H7 (cell line): ENCODE data around the gene CCDC88C. TPM values are rescaled to one million over a fixed set of nuclear protein-coding genes. Genes with fewer than 3 reads are reported as not detected.

Experiments
- DNase-seq: peaks from one replicate; pipeline ENCODE4 v3.0.0; 2012
- H3K27me3 ChIP-seq: 2 replicates; pipeline ENCODE4 v1.6.0; 2011; ENCODE audit warnings: mild to moderate bottlenecking, low read length; ENCODE audit not compliant: control insufficient read depth, insufficient read depth
- H3K36me3 ChIP-seq: replicated peaks from 2 replicates; pipeline ENCODE4 v1.5.1; 2011; ENCODE audit warnings: low read length; ENCODE audit not compliant: control insufficient read depth, insufficient read depth
- H3K4me3 ChIP-seq: 2 replicates; pipeline ENCODE4 v1.5.1; 2011; ENCODE audit warnings: low read depth, mild to moderate bottlenecking, control low read depth, low read length, moderate library complexity; ENCODE audit not compliant: insufficient read depth
- total RNA-seq: library from RNA; depleted of rRNA; stranded (reverse); fragments of >200 nt; shearing (Covaris generic); gene quantifications from 2 replicates; pipeline ENCODE4 v1.2.3, GENCODE V29; 2014

Gene CCDC88C
- total RNA-seq, 1 experiment from 2014 or later: 25.2 TPM

GRCh38 chr14:91333650-91334039, 84.0 kb downstream of the CCDC88C start:
- no peak overlapping the region for H3K4me3 ChIP-seq
- H3K36me3 ChIP-seq: peaks cover 6% of the 10 kb centered on the region
- DNase-seq: no peak
- H3K27me3 ChIP-seq: no peaks in the 10 kb centered on the region

DNA sequence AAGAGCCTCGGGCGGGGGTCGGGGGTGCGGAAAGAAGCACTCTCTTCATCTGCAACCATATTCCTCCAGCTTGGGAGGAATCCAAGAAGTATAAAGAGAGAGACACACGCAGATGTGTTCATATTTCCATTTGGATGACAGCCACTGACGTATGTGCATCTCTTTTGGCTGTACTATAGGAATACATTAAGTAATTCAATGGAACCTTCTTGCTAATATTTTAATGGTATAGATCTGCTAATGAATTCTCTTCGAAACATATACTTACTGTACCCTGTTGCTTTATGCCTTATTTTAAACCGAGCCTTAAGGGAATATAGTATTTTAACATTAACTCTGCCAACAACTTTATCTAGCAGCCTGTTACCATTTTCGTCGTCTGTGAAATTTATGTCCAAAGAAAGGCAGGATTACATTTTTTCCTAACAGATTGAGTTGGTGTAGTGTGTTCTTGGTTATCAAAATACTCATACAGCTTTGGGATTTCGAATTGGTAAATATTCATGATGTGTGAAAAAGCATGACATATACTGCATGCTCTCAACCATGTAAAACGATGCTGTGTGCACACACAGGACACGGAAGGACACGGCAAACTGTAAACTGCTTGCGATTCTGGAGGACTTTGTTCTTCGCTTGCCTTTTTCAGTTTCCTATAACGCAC, 84.5 kb downstream of the CCDC88C start:
- Histone ChIP-seq H3K36me3 (peaks cover 4% of the 10 kb centered on the region), H3K4me3 (no peak overlapping the region), H3K27me3 (no peaks in the 10 kb centered on the region)
- DNase-seq: no peak

DNA sequence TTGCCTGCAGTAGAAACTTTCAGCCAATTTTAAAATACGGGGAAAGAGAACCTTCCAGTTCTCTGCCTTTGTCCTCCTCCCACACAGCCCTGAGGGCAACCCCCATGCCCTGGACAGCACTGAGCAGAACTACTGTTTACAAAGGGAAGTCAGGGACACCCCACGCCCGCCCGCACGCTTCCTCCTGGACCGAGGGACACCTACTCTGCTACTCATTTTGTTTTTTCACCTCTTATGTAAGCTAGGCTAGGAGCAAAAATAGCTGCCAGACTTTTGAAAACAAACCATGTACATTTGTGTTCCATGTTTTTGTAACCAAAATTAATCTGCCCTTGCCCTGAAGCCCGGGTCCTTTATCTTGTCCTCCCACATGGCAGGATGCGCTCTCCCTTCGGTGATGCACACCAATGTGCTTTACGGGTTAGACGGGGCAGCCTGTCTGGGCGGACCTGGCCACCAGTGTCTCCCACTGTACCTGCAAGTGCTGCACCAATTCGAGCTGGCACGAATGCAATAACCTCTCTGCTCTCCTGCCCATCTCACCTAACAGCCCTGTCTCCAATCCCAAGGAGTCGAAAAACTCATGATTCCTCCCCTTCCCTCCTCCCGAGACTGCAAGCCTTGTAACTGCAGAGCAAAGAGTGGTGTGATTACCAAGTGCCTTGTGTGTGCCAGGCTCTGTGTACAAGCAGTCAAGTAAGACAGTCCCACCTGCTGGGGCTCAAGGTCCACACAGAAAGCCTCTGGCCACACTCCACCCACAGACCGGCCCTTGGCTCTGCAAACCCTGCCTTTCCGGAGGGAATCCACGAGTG, 85.2 kb downstream of the CCDC88C start:
- no peak for DNase-seq
- H3K27me3 ChIP-seq: no peaks in the 10 kb centered on the region
- peaks cover 4% of the 10 kb centered on the region for H3K36me3 ChIP-seq
- no peak overlapping the region for H3K4me3 ChIP-seq

- Histone ChIP-seq H3K36me3 (peaks cover 4% of the 10 kb centered on the region), H3K4me3 (no peak overlapping the region), H3K27me3 (no peaks in the 10 kb centered on the region)
- DNase-seq: no peak
Measured at GRCh38 chr14:91331721-91332120, 85.9 kb downstream of the CCDC88C start.

- H3K36me3 ChIP-seq: peaks cover 2% of the 10 kb centered on the region; the same call in 1 of the 2 replicates
- H3K27me3 ChIP-seq: no peaks in the 10 kb centered on the region
- DNase-seq: no peak
- no peak overlapping the region for H3K4me3 ChIP-seq
Measured at GRCh38 chr14:91330856-91331255, 86.8 kb downstream of the CCDC88C start.

- H3K36me3 ChIP-seq: peaks cover 2% of the 10 kb centered on the region; the same call in 1 of the 2 replicates
- DNase-seq: no peak
- no peaks in the 10 kb centered on the region for H3K27me3 ChIP-seq
Measured at GRCh38 chr14:91330096-91330696, 87.4 kb downstream of the CCDC88C start.

GRCh38 chr14:91329486-91330014, 88.1 kb downstream of the CCDC88C start:
- Histone ChIP-seq H3K36me3 (no peaks in the 10 kb centered on the region; the same call in 1 of the 2 replicates), H3K4me3 (no peak overlapping the region), H3K27me3 (no peaks in the 10 kb centered on the region)
- DNase-seq: no peak

More at GRCh38 chr14:91330096-91330696, 87.4 kb downstream of the CCDC88C start:
- no peak overlapping the region for H3K4me3 ChIP-seq

DNA sequence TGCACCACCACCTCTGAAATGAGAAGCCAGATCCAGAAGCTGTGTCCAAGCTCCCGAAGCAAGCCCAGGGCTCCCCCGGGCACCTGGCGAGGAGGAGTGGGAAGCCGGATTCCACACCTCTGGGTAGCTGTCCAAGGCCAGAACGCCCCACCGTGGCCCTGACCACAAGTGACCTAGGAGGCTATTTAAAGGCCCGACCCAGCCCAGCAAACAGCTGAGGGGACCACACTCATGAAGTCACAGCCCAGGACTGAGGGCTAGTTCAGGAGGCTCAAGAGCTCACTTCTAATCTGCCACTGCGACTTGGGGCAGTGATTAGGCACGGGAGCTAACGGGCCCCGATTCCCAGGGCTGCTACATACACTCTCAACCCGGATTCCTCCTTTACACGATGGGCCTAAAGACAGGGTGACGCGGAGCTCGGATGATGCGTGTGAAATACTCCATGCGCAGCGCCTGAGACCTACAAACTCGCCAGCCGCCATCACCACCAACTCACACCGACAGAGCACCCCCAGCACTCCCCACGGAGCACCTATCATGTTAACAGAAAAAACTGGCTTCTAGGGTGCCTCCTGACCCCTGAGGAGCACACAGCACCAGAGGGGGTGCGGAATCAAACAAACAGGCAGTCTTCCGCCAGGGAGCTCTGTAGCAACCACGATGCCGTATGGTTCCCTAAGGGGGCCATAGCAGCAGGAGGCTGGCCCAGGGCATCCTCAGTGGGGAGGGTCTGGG, 89.1 kb downstream of the CCDC88C start:
- H3K4me3 ChIP-seq: no peak overlapping the region
- peaks cover 4% of the 10 kb centered on the region for H3K36me3 ChIP-seq
- no peaks in the 10 kb centered on the region for H3K27me3 ChIP-seq
- DNase-seq: no peak

DNA sequence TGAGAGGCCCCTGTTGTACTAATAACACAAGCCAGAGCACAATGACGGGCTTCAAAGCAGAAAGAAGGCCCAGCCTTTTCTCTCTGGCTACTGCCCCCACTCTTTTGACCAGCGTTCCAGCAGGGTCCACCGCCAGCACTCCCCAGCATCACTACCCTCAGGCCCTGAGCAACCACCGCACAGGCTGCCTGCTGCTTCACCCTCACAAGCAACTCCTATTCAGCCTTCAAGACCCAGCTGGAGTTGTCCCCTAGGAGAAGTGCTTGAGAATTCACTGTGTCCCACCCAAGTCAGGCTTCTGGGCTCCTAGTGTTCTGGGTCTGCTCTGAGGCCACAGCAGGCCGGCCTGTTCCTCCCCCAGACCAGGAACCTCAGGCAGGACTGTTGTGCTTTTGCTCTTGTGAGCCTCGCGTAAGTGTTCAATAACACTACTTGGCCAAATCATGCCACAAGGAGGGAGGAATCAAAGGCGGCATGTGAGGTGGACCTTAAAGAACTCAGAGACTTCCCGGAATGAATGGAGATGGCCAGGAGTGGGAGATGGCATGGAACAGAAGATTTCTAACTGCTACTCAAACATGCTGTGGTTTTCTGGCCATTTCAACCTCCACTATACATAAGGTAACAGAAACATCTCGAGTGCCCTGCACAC, 89.8 kb downstream of the CCDC88C start:
- DNase-seq: no peak
- Histone ChIP-seq H3K36me3 (peaks cover 4% of the 10 kb centered on the region), H3K27me3 (no peaks in the 10 kb centered on the region), H3K4me3 (no peak overlapping the region)

GRCh38 chr14:91327250-91327595, 90.4 kb downstream of the CCDC88C start:
- peaks cover 4% of the 10 kb centered on the region for H3K36me3 ChIP-seq
- no peak for DNase-seq
- no peak overlapping the region for H3K4me3 ChIP-seq
- H3K27me3 ChIP-seq: no peaks in the 10 kb centered on the region

GRCh38 chr14:91326514-91327249, 90.9 kb downstream of the CCDC88C start:
- no peaks in the 10 kb centered on the region for H3K27me3 ChIP-seq
- no peak overlapping the region for H3K4me3 ChIP-seq
- peaks cover 4% of the 10 kb centered on the region for H3K36me3 ChIP-seq
- no peak for DNase-seq

DNA sequence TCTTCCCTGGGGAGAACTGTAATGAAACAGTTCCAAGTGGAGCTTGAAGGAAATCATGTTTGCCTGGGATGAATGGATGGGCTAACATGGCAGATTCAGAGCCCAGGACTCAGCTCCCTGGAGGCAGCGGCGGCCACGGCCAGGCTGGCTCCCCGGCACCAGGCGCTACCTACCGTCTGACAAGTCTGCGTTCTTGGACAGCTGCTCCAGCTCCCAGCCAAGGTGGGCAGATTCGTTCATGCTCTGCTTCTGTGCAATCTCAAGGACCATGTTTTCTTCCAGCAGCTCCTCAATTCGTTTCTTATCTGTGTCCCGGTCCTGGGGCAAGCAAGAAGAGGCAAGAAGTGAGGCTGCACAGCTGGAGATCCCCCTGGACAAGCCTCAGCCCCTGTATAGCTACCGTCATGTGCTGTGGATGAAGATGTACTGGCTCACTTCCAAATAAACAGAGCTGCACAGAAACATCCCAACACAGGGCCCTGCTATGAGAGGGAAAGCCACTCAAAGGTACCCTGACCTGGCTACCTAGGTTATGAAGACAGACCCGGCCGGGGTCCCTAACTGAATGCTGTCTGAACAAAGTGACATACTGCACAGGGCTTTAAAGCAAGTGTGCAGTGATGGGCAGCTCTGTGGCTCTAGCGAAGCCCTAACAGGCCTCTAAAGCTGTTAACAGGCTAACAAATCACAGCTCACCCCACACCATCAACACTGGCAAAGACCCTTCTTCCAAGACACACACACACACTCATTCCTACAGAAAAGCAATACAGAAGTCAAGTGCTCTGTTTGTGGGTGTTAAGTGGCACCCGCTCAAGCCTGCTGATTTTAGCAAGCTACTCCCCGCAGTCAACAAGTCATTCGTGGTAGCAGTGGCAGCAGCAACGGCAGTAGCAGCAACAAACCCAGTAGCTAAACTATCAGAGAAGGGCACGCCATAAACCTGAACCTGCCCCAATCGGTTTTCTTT, 92.7 kb downstream of the CCDC88C start:
- H3K36me3 ChIP-seq: peaks cover 6% of the 10 kb centered on the region
- H3K4me3 ChIP-seq: no peak overlapping the region
- no peak for DNase-seq

More for the DNA sequence above, 92.7 kb downstream of the CCDC88C start:
- no peaks in the 10 kb centered on the region for H3K27me3 ChIP-seq
